HepG2 (cell line): ENCODE measurements around the gene NDUFB10. TPM values are rescaled to one million over a fixed set of nuclear protein-coding genes. Genes with fewer than 3 reads are reported as not detected.

Experiments
- ETV5 ChIP-seq: IDR thresholded peaks from 2 replicates; pipeline ENCODE4 v1.6.1; 2018; ENCODE audit warnings: missing biosample characterization, missing genetic modification reagents, inconsistent platforms, borderline replicate concordance
- FOSL2 ChIP-seq: sonication (generic); formaldehyde crosslinking; IDR thresholded peaks from 2 replicates; pipeline ENCODE4 v1.4.0; 2020; ENCODE audit warnings: missing genetic modification reagents
- GFI1 ChIP-seq: sonication (generic); formaldehyde crosslinking; IDR thresholded peaks from 2 replicates; pipeline ENCODE4 v1.5.0; 2020; ENCODE audit warnings: missing genetic modification reagents, mild to moderate bottlenecking, borderline replicate concordance
- HOXA9 ChIP-seq: sonication (generic); formaldehyde crosslinking; IDR thresholded peaks from 2 replicates; pipeline ENCODE4 v1.8.1; 2022; ENCODE audit warnings: missing genetic modification reagents, mild to moderate bottlenecking, moderate library complexity, borderline replicate concordance
- IRX3 ChIP-seq: sonication (generic); formaldehyde crosslinking; IDR thresholded peaks from 2 replicates; pipeline ENCODE4 v1.8.1; 2023; ENCODE audit warnings: mild to moderate bottlenecking, low read depth, missing genetic modification reagents, borderline replicate concordance
- KLF13 ChIP-seq: sonication (generic); formaldehyde crosslinking; IDR thresholded peaks from 2 replicates; pipeline ENCODE4 v1.4.0; 2020; ENCODE audit warnings: mild to moderate bottlenecking, missing genetic modification reagents
- MBNL3 ChIP-seq: fragments of 250-450 bp; sonication (Bioruptor Pico); conservative IDR thresholded peaks from 2 replicates; pipeline ENCODE4 v1.8.0; 2022; ENCODE audit warnings: mild to moderate bottlenecking, inconsistent platforms
- MLLT10 ChIP-seq: sonication (generic); formaldehyde crosslinking; IDR thresholded peaks from 2 replicates; pipeline ENCODE4 v1.4.0; 2020; ENCODE audit warnings: missing genetic modification reagents
- NFE2L1 ChIP-seq: sonication (generic); formaldehyde crosslinking; IDR thresholded peaks from 2 replicates; pipeline ENCODE4 v1.4.0; 2020; ENCODE audit warnings: missing genetic modification reagents, mild to moderate bottlenecking, borderline replicate concordance
- NR3C1 ChIP-seq: sonication (generic); formaldehyde crosslinking; IDR thresholded peaks from 2 replicates; pipeline ENCODE4 v1.4.0; 2020; ENCODE audit warnings: missing genetic modification reagents
- PHF20 ChIP-seq: sonication (generic); formaldehyde crosslinking; IDR thresholded peaks from 2 replicates; pipeline ENCODE4 v1.5.0; 2020; ENCODE audit warnings: mild to moderate bottlenecking, missing genetic modification reagents
- RAD51 ChIP-seq: fragments of 450-650 bp; IDR thresholded peaks from 2 replicates; pipeline ENCODE4 v1.6.1; 2016; ENCODE audit warnings: borderline replicate concordance
- SIX1 ChIP-seq: sonication (generic); formaldehyde crosslinking; IDR thresholded peaks from 2 replicates; pipeline ENCODE4 v1.4.0; 2020; ENCODE audit warnings: missing genetic modification reagents, borderline replicate concordance
- TGIF2 ChIP-seq: IDR thresholded peaks from 2 replicates; pipeline ENCODE4 v1.6.1; 2016; ENCODE audit warnings: control low read depth, missing compliant biosample characterization
- WIZ ChIP-seq: sonication (generic); formaldehyde crosslinking; IDR thresholded peaks from 2 replicates; pipeline ENCODE4 v1.5.1; 2020; ENCODE audit warnings: mild to moderate bottlenecking, missing genetic modification reagents
- ZMYM4 ChIP-seq: sonication (generic); formaldehyde crosslinking; IDR thresholded peaks from 2 replicates; pipeline ENCODE4 v1.8.1; 2023; ENCODE audit warnings: mild to moderate bottlenecking, missing genetic modification reagents
- ZNF605 ChIP-seq: sonication (generic); formaldehyde crosslinking; IDR thresholded peaks from 2 replicates; pipeline ENCODE4 v1.8.0; 2022; ENCODE audit warnings: mild to moderate bottlenecking, missing genetic modification reagents
- ZNF780A ChIP-seq: sonication (generic); formaldehyde crosslinking; IDR thresholded peaks from 2 replicates; pipeline ENCODE4 v1.8.0; 2022; ENCODE audit warnings: mild to moderate bottlenecking, missing genetic modification reagents, moderate library complexity
- ZNF839 ChIP-seq: sonication (generic); formaldehyde crosslinking; IDR thresholded peaks from 2 replicates; pipeline ENCODE4 v1.4.0; 2020; ENCODE audit warnings: missing genetic modification reagents, mild to moderate bottlenecking, borderline replicate concordance
- polyA plus RNA-seq, 8 experiments: library from polyadenylated mRNA; depleted of rRNA in 3 of 8; stranded (reverse) in 7 of 8; unstranded in 1 of 8; fragments of >200 nt; fragmentation: Illumina TruSeq in 4 of 8; extraction: Trizol in 4 of 8; gene quantifications; 2 replicates each; pipeline versions ENCODE4 v1.2.1 to v1.2.3, GENCODE V29; 2011 to 2016; ENCODE audit warnings: low read depth in 4 of 8, missing spikeins in 1 of 8, mixed read lengths in 1 of 8; ENCODE audit not compliant: insufficient read depth in 1 of 8
- total RNA-seq, 5 experiments: library from RNA; depleted of rRNA; stranded (reverse); fragments of >200 nt; fragmentation: Illumina TruSeq; extraction: Trizol; gene quantifications; 2 replicates each; pipeline ENCODE4 v1.2.3, GENCODE V29; 2016; ENCODE audit warnings: low read depth in 1 of 5
- TF ChIP-seq, protein P1 (sequence below): sonication (generic); formaldehyde crosslinking; IDR thresholded peaks from 2 replicates; pipeline ENCODE4 v1.4.0; 2020; ENCODE audit warnings: missing genetic modification reagents, low read depth, mild to moderate bottlenecking, borderline replicate concordance
- TF ChIP-seq, protein P2 (sequence below): sonication (generic); formaldehyde crosslinking; IDR thresholded peaks from 2 replicates; pipeline ENCODE4 v1.4.0; 2020; ENCODE audit warnings: missing genetic modification reagents, borderline replicate concordance
- TF ChIP-seq, protein P3 (sequence below): sonication (generic); formaldehyde crosslinking; IDR thresholded peaks from 2 replicates; pipeline ENCODE4 v1.5.0; 2020; ENCODE audit warnings: mild to moderate bottlenecking, low read depth, missing genetic modification reagents, borderline replicate concordance
- TF ChIP-seq, protein P4 (sequence below): sonication (generic); formaldehyde crosslinking; IDR thresholded peaks from 2 replicates; pipeline ENCODE4 v1.5.0; 2020; ENCODE audit warnings: missing genetic modification reagents

NDUFB10 gene
- total and polyA plus RNA-seq, 2 of the 13 experiments (the other 11 are each of a cell fraction or from before 2014, with no cell fraction given): 68.6 to 157 TPM

DNA sequence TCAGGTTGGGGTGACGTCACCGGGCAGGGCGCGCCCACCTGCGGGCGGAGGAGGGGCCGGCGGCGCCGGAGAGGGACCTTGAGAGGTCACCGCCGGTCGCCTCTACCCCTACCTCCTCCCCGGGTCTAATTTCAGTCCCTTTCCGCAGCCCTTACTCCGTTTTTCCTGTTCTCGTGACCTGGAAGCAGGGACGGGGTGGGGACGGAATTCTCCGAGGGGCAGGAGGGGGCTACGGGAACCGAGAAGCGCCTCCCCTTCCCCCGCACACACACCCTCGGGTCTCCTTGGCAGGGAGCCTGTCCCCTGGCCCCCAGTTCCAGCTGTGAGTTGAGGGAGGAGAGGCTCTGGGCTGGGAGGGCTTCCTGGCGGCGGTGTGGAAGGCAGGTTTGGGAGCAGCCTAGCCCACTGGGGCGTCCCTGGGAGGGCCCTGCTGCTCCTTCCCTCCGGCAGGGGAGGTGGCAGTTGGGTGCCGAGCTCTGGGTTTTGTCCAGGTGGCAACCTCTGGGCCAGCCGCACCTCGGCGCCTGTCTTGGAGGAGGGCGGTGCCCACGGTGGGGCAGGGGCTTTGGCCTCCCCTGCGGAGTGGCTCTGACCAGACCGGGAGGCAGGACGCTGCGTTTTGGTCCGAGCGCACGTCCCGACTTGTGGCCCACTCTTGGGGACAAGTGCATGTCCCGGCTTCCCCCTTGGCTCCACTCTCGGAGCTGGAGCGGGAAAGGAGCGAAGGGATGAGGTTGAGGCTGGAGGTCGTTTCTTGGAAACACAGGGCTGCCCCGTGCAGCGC, 31.2 kb downstream of the NDUFB10 start (continued):
- TF ChIP-seq MBNL3: no peak
- no peak for TF ChIP-seq NR3C1 (CRISPR knock-in tag)
- TF ChIP-seq IRX3 (CRISPR knock-in tag): no peak
- no peak for TF ChIP-seq RAD51
- no peak for TF ChIP-seq TGIF2 (CRISPR knock-in tag)
- TF ChIP-seq ZNF839 (CRISPR knock-in tag): no peak
- TF ChIP-seq ZNF780A: no peak
- no peak for TF ChIP-seq KLF13 (CRISPR knock-in tag)
- TF ChIP-seq NFE2L1 (CRISPR knock-in tag): no peak
- TF ChIP-seq GFI1 (CRISPR knock-in tag): no peak
- TF ChIP-seq, protein P1, sequence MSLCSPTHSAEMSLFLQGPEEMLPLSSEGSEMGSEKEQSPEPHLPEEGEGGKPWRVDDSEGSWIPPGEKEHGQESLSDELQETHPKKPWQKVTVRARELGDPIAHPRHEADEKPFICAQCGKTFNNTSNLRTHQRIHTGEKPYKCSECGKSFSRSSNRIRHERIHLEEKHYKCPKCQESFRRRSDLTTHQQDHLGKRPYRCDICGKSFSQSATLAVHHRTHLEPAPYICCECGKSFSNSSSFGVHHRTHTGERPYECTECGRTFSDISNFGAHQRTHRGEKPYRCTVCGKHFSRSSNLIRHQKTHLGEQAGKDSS: no peak
- no peak for TF ChIP-seq WIZ (CRISPR knock-in tag)
- TF ChIP-seq PHF20 (CRISPR knock-in tag): no peak
- TF ChIP-seq, protein P2, sequence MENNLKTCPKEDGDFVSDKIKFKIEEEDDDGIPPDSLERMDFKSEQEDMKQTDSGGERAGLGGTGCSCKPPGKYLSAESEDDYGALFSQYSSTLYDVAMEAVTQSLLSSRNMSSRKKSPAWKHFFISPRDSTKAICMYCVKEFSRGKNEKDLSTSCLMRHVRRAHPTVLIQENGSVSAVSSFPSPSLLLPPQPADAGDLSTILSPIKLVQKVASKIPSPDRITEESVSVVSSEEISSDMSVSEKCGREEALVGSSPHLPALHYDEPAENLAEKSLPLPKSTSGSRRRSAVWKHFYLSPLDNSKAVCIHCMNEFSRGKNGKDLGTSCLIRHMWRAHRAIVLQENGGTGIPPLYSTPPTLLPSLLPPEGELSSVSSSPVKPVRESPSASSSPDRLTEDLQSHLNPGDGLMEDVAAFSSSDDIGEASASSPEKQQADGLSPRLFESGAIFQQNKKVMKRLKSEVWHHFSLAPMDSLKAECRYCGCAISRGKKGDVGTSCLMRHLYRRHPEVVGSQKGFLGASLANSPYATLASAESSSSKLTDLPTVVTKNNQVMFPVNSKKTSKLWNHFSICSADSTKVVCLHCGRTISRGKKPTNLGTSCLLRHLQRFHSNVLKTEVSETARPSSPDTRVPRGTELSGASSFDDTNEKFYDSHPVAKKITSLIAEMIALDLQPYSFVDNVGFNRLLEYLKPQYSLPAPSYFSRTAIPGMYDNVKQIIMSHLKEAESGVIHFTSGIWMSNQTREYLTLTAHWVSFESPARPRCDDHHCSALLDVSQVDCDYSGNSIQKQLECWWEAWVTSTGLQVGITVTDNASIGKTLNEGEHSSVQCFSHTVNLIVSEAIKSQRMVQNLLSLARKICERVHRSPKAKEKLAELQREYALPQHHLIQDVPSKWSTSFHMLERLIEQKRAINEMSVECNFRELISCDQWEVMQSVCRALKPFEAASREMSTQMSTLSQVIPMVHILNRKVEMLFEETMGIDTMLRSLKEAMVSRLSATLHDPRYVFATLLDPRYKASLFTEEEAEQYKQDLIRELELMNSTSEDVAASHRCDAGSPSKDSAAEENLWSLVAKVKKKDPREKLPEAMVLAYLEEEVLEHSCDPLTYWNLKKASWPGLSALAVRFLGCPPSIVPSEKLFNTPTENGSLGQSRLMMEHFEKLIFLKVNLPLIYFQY: 0 out of 2 replicates have a peak, but pooled peaks have one; percentile 49
- no peak for TF ChIP-seq HOXA9 (CRISPR knock-in tag)
- no peak for TF ChIP-seq SIX1 (CRISPR knock-in tag)
- no peak for TF ChIP-seq ZMYM4 (CRISPR knock-in tag)
- peak; percentile 34; the same call in 1 of the 2 replicates for TF ChIP-seq FOSL2 (CRISPR knock-in tag)
- TF ChIP-seq, protein P3, sequence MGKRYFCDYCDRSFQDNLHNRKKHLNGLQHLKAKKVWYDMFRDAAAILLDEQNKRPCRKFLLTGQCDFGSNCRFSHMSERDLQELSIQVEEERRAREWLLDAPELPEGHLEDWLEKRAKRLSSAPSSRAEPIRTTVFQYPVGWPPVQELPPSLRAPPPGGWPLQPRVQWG (CRISPR knock-in tag): no peak
- TF ChIP-seq ZNF605 (CRISPR knock-in tag): no peak
- TF ChIP-seq, protein P4, sequence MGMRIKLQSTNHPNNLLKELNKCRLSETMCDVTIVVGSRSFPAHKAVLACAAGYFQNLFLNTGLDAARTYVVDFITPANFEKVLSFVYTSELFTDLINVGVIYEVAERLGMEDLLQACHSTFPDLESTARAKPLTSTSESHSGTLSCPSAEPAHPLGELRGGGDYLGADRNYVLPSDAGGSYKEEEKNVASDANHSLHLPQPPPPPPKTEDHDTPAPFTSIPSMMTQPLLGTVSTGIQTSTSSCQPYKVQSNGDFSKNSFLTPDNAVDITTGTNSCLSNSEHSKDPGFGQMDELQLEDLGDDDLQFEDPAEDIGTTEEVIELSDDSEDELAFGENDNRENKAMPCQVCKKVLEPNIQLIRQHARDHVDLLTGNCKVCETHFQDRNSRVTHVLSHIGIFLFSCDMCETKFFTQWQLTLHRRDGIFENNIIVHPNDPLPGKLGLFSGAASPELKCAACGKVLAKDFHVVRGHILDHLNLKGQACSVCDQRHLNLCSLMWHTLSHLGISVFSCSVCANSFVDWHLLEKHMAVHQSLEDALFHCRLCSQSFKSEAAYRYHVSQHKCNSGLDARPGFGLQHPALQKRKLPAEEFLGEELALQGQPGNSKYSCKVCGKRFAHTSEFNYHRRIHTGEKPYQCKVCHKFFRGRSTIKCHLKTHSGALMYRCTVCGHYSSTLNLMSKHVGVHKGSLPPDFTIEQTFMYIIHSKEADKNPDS: no peak
- no peak for TF ChIP-seq MLLT10
- TF ChIP-seq ETV5: peak; percentile 30; the same call in 1 of the 2 replicates
